K562 (cell line): ENCODE results near the gene ZNF529. TPM values are rescaled to one million over a fixed set of nuclear protein-coding genes. Genes with fewer than 3 reads are reported as not detected.
A peak's percentile ranks its signal among the peaks of the same experiment; 100 is the strongest.

Experiments used
- ARHGAP35 ChIP-seq: fragments of 450-650 bp; IDR thresholded peaks from 2 replicates; pipeline ENCODE4 v1.6.1; 2018; ENCODE audit not compliant: partially characterized antibody
- CXXC5 ChIP-seq: fragments of 250-450 bp; sonication (Bioruptor Pico); IDR thresholded peaks from 2 replicates; pipeline ENCODE4 v1.8.0; 2022; ENCODE audit warnings: inconsistent platforms, mild to moderate bottlenecking, moderate library complexity
- DIDO1 ChIP-seq: fragments of 450-650 bp; IDR thresholded peaks from 2 replicates; pipeline ENCODE4 v1.6.1; 2016; ENCODE audit warnings: low read depth, missing biosample characterization, missing genetic modification characterization
- ERF ChIP-seq: fragments of 450-650 bp; formaldehyde crosslinking; IDR thresholded peaks from 2 replicates; pipeline ENCODE4 v1.4.0; 2020; ENCODE audit warnings: mild to moderate bottlenecking, mixed read lengths
- HDAC2 ChIP-seq: fragments of 450-650 bp; IDR thresholded peaks from 2 replicates; pipeline ENCODE4 v1.6.1; 2016; ENCODE audit warnings: mild to moderate bottlenecking
- PKNOX1 ChIP-seq: fragments of 450-650 bp; IDR thresholded peaks from 2 replicates; pipeline ENCODE4 v1.6.1; 2016
- PML ChIP-seq: IDR thresholded peaks from 2 replicates; pipeline ENCODE4 v1.6.1; 2012; ENCODE audit warnings: low read length, inconsistent platforms
- SIX5 ChIP-seq, 2 experiments: IDR thresholded peaks; 2 replicates each; pipeline ENCODE4 v1.6.1; 2011; ENCODE audit warnings: low read length in 2 of 2, borderline replicate concordance in 1 of 2, low read depth in 1 of 2, mild to moderate bottlenecking in 1 of 2, moderate library complexity in 1 of 2; ENCODE audit not compliant: insufficient read depth in 1 of 2
- SMAD1 ChIP-seq: fragments of 150-350 bp; IDR thresholded peaks from 2 replicates; pipeline ENCODE4 v1.6.1; 2014; ENCODE audit warnings: low read length, low read depth; ENCODE audit not compliant: partially characterized antibody
- SNAPC5 ChIP-seq: fragments of 250-450 bp; sonication (Bioruptor Pico); IDR thresholded peaks from 2 replicates; pipeline ENCODE4 v1.8.0; 2021; ENCODE audit warnings: moderate library complexity, mild to moderate bottlenecking, inconsistent platforms
- TEAD4 ChIP-seq, 2 experiments: sonication (generic) in 1 of 2; formaldehyde crosslinking in 1 of 2; IDR thresholded peaks; 2 replicates each; pipeline versions ENCODE4 v1.6.1 to v1.8.0; 2012 to 2022; ENCODE audit warnings: borderline replicate concordance in 1 of 2, inconsistent platforms in 1 of 2, low read length in 1 of 2, mild to moderate bottlenecking in 1 of 2, missing genetic modification reagents in 1 of 2
- THAP7 ChIP-seq: fragments of 250-450 bp; sonication (Bioruptor Pico); IDR thresholded peaks from 2 replicates; pipeline ENCODE4 v1.5.0; 2021
- ZNF212 ChIP-seq: fragments of 450-650 bp; formaldehyde crosslinking; IDR thresholded peaks from 2 replicates; pipeline ENCODE4 v1.4.0; 2020; ENCODE audit warnings: mild to moderate bottlenecking
- ZNF253 ChIP-seq: fragments of 250-450 bp; sonication (Bioruptor Pico); conservative IDR thresholded peaks from 2 replicates; pipeline ENCODE4 v1.6.1; 2021; ENCODE audit warnings: mild to moderate bottlenecking
- ZNF318 ChIP-seq, 2 experiments: fragments of 450-650 bp; IDR thresholded peaks; 2 replicates each; pipeline ENCODE4 v1.6.1; 2016; ENCODE audit warnings: mild to moderate bottlenecking in 2 of 2, borderline replicate concordance in 1 of 2, low read depth in 1 of 2, moderate library complexity in 1 of 2
- ZNF561 ChIP-seq: fragments of 450-650 bp; formaldehyde crosslinking; conservative IDR thresholded peaks from 2 replicates; pipeline ENCODE4 v1.4.0; 2020; ENCODE audit warnings: mild to moderate bottlenecking, moderate library complexity
- ZNF586 ChIP-seq: fragments of 450-650 bp; formaldehyde crosslinking; conservative IDR thresholded peaks from 2 replicates; pipeline ENCODE4 v1.4.0; 2020; ENCODE audit warnings: mild to moderate bottlenecking, moderate library complexity
- ZNF785 ChIP-seq: fragments of 250-450 bp; sonication (Bioruptor Pico); IDR thresholded peaks from 2 replicates; pipeline ENCODE4 v1.4.0; 2020; ENCODE audit warnings: mild to moderate bottlenecking
- polyA plus RNA-seq, 8 experiments: library from polyadenylated mRNA; depleted of rRNA in 4 of 8; stranded (reverse) in 5 of 8; unstranded in 3 of 8; fragments of >200 nt; fragmentation: Nextera tagmentation in 2 of 8; fragmentation: Illumina TruSeq in 1 of 8; extraction: Ambion mirVana in 2 of 8; extraction: Trizol in 1 of 8; gene quantifications; 2 replicates each; pipeline versions ENCODE4 v1.2.1 to v1.2.3, GENCODE V29; 2011 to 2014; ENCODE audit warnings: inconsistent platforms in 1 of 8, missing spikeins in 1 of 8
- total RNA-seq, 7 experiments: library from RNA; depleted of rRNA in 6 of 7; stranded (reverse); fragments of >200 nt in 6 of 7; fragmentation: Illumina TruSeq in 2 of 7; extraction: Trizol in 2 of 7; gene quantifications; 2 replicates each; pipeline versions ENCODE4 v1.2.1 to v1.2.3, GENCODE V29; 2011 to 2021; ENCODE audit warnings: low replicate concordance in 1 of 7

The ZNF529 gene
- total and polyA plus RNA-seq, 9 of the 15 experiments (the other 6 are each of a cell fraction or from before 2014, with no cell fraction given): 2.4 to 12.6 (median 6.3) TPM

- TF ChIP-seq THAP7 (no peak), PML (no peak; the same call in 1 of the 2 replicates), HDAC2 (no peak), ZNF586 (CRISPR knock-in tag) (no peak), ZNF785 (no peak), CXXC5 (peak; percentile 83), TEAD4 (IDR thresholded peaks at IDR 0.05; ENCODE audit: low read length) (no peak), TEAD4 (CRISPR knock-in tag; IDR thresholded peaks at IDR 0.05; ENCODE audit: borderline replicate concordance) (no peak), ERF (CRISPR knock-in tag) (no peak), ZNF253 (CRISPR knock-in tag) (no peak), ZNF561 (CRISPR knock-in tag) (no peak), ZNF212 (CRISPR knock-in tag) (no peak), PKNOX1 (peak; percentile 51; the same call in 1 of the 2 replicates), DIDO1 (tag) (peak; percentile 70; the same call in 1 of the 2 replicates), ARHGAP35 (no peak), SMAD1 (no peak), SNAPC5 (CRISPR knock-in tag) (no peak), SIX5 (IDR thresholded peaks at IDR 0.05; ENCODE audit: borderline replicate concordance in 1 of 2, insufficient read depth in 1 of 2, low read depth in 1 of 2, low read length in 2 of 2) (peak; percentile 43 to 67), ZNF318 (IDR thresholded peaks at IDR 0.05; ENCODE audit: borderline replicate concordance in 1 of 2, low read depth in 1 of 2) (no peak)
These were observed 44.7 kb downstream of the ZNF529 start, which contains the start of gene ZNF260 (continued) for GRCh38 chr19:36528194-36528920.
